NB4 (cell line): ENCODE results near the gene H6PD.

Experiments used
- CTCF ChIP-seq: IDR thresholded peaks from one replicate; pipeline ENCODE4 v1.5.1; 2012; ENCODE audit warnings: low read depth, low read length
- MYC ChIP-seq: IDR thresholded peaks from 2 replicates; pipeline ENCODE4 v1.6.1; 2011; ENCODE audit warnings: low read depth, low read length
- POLR2A ChIP-seq: IDR thresholded peaks from 2 replicates; pipeline ENCODE4 v1.6.1; 2011; ENCODE audit warnings: mild to moderate bottlenecking; ENCODE audit not compliant: insufficient read length; ENCODE audit errors: extremely low read depth

DNA sequence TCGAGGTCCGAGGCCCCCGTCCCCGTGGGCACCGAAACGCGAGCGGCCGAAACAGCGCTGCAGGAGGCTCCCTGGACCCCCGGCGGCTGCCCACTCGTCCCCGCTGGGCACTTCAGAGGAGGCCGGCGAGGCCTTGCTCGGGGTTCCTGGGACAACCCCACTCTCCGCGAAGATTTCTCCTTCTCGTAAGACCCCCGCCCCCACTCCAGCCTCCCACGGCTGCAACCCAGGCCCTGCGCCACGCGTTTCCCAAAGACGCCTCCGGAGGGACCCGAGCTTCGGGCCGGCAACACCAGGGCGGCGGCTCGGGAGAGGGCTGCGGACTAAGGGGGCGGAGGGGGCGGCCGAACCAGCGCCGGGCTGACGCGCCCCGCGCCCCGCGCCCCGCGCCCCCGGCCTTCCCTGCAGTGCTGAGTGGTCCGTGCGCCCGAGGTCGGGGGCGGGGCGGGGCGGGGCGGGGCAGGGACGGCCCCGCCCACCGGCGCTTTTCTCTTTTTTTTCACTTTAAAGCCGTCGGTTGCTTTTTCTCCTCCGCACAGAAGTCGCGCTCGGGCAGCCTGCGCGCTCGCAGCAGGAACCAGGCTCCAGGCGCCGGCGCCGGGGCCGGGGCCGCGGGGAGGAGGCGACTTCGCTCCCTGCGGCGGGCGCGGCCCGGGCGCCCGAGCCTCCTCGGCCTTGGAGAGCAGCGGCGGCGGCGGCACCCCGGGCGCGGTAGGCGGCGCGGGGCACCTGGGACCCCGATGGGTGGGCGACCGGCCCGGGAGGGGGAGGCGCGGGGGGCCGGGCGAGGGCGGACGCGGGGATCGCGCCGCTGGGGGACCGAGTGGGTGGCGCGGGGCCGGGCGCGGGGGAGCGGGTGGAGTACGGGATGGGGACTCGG is 58.0 kb downstream of the H6PD start, which contains the start of gene SPSB1:
- no peak for TF ChIP-seq CTCF
- peak; percentile 47 for TF ChIP-seq POLR2A
- no peak for TF ChIP-seq MYC
